NCI-H2081 (cell line): ENCODE data around the gene RBMS3.
"Not testable (repeated sequence)": the region's sequence is repeated elsewhere in the genome, so short reads cannot be mapped to it uniquely, and the experiment has no call there.

Source experiments
- DNase-seq, 2 experiments: peaks; one replicate each; lab custom pipeline; 2025; lab: John Stamatoyannopoulos, UW

Gene RBMS3

GRCh38 chr3:29777869-29778268 is 497.0 kb downstream of the RBMS3 start:
- no peak for DNase-seq

- DNase-seq, result no peak
Observed at GRCh38 chr3:29789686-29790085, 508.8 kb downstream of the RBMS3 start.

- no peak for DNase-seq
Observed at GRCh38 chr3:29796808-29797207, 515.9 kb downstream of the RBMS3 start.

- DNase-seq, result no peak
Observed at GRCh38 chr3:29802057-29802456, 521.2 kb downstream of the RBMS3 start.

GRCh38 chr3:29804044-29804443 is 523.2 kb downstream of the RBMS3 start:
- DNase-seq, result no peak

GRCh38 chr3:29805757-29806156 is 524.9 kb downstream of the RBMS3 start:
- DNase-seq, result no peak

- not testable (repeated sequence) for DNase-seq
Observed at GRCh38 chr3:29808324-29808723, 527.5 kb downstream of the RBMS3 start.

GRCh38 chr3:29822071-29822470 is 541.2 kb downstream of the RBMS3 start:
- no peak for DNase-seq

GRCh38 chr3:29823233-29823632 is 542.4 kb downstream of the RBMS3 start:
- DNase-seq, result no peak

- DNase-seq, result no peak
Observed at GRCh38 chr3:29826712-29827111, 545.8 kb downstream of the RBMS3 start.

GRCh38 chr3:29827756-29828155 is 546.9 kb downstream of the RBMS3 start:
- no peak for DNase-seq

- no peak for DNase-seq
Observed at GRCh38 chr3:29829340-29829739, 548.5 kb downstream of the RBMS3 start.

GRCh38 chr3:29850641-29851040 is 569.8 kb downstream of the RBMS3 start:
- no peak for DNase-seq

GRCh38 chr3:29852767-29853166 is 571.9 kb downstream of the RBMS3 start:
- no peak for DNase-seq

- no peak for DNase-seq
Observed at GRCh38 chr3:29853841-29854397, 573.0 kb downstream of the RBMS3 start.

- DNase-seq, result no peak
Observed at GRCh38 chr3:29854821-29855220, 574.0 kb downstream of the RBMS3 start.

- no peak for DNase-seq
Observed at GRCh38 chr3:29859726-29860270, 578.9 kb downstream of the RBMS3 start.

GRCh38 chr3:29864809-29865208 is 583.9 kb downstream of the RBMS3 start:
- no peak for DNase-seq

GRCh38 chr3:29868543-29869101 is 587.8 kb downstream of the RBMS3 start:
- no peak for DNase-seq

- DNase-seq, result no peak
Observed at GRCh38 chr3:29870136-29870535, 589.3 kb downstream of the RBMS3 start.

GRCh38 chr3:29871087-29871486 is 590.2 kb downstream of the RBMS3 start:
- no peak for DNase-seq

- no peak for DNase-seq
Observed at GRCh38 chr3:29880809-29881208, 599.9 kb downstream of the RBMS3 start.

GRCh38 chr3:29887451-29887850 is 606.6 kb downstream of the RBMS3 start:
- DNase-seq, result no peak

GRCh38 chr3:29889215-29889614 is 608.3 kb downstream of the RBMS3 start:
- DNase-seq, result no peak
